Spleen (tissue), 11 donors: ENCODE measurements around the gene RHOBTB3. TPM values are rescaled to one million over a fixed set of nuclear protein-coding genes. Genes with fewer than 3 reads are reported as not detected.
A peak's percentile ranks its signal among the peaks of the same experiment; 100 is the strongest.

Experiments
- DNase-seq: peaks from one replicate; pipeline ENCODE4 v3.0.0-alpha.2; 2020
- H3K27ac ChIP-seq, 8 donors: fragments of 200-600 bp; sonication (generic) in 7 of 8; 1 replicate in 4 of 8; 2 replicates in 4 of 8; pipeline versions ENCODE4 v1.5.0 to v1.8.0; 2016 to 2021; ENCODE audit warnings: inconsistent platforms in 4 of 8, mild to moderate bottlenecking in 4 of 8, moderate library complexity in 1 of 8
- H3K27me3 ChIP-seq, 7 donors: fragments of 200-600 bp; sonication (generic) in 6 of 7; replicated peaks in 1 of 7; 1 replicate in 4 of 7; 2 replicates in 3 of 7; pipeline versions ENCODE4 v1.5.0 to v1.8.0; 2016 to 2021; ENCODE audit warnings: inconsistent platforms in 3 of 7, mild to moderate bottlenecking in 1 of 7
- H3K36me3 ChIP-seq, 6 donors: fragments of 200-600 bp; sonication (generic) in 5 of 6; 1 replicate in 4 of 6; 2 replicates in 2 of 6; pipeline versions ENCODE4 v1.5.0 to v1.8.0; 2016 to 2021; ENCODE audit warnings: inconsistent platforms in 2 of 6
- H3K4me1 ChIP-seq, 6 donors: fragments of 200-600 bp; sonication (generic) in 5 of 6; 1 replicate in 3 of 6; 2 replicates in 3 of 6; pipeline versions ENCODE4 v1.5.0 to v1.8.0; 2016 to 2021; ENCODE audit warnings: inconsistent platforms in 3 of 6
- H3K4me3 ChIP-seq, 8 donors: fragments of 200-600 bp; sonication (generic) in 7 of 8; 1 replicate in 4 of 8; 2 replicates in 4 of 8; pipeline versions ENCODE4 v1.5.0 to v1.8.0; 2016 to 2021; ENCODE audit warnings: inconsistent platforms in 4 of 8, mild to moderate bottlenecking in 4 of 8, moderate library complexity in 2 of 8
- H3K9me3 ChIP-seq, 8 donors: fragments of 200-600 bp; sonication (generic) in 7 of 8; 1 replicate in 4 of 8; 2 replicates in 4 of 8; pipeline versions ENCODE4 v1.5.0 to v1.8.0; 2016 to 2021; ENCODE audit warnings: inconsistent platforms in 4 of 8
- CTCF ChIP-seq, 11 experiments: fragments of 200-600 bp in 7 of 11; fragments of 450-650 bp in 4 of 11; sonication (generic) in 4 of 11; IDR thresholded peaks in 8 of 11; conservative IDR thresholded peaks in 3 of 11; 1 replicate in 7 of 11; 2 replicates in 4 of 11; pipeline versions ENCODE4 v1.4.0 to v1.8.0; 2016 to 2021; ENCODE audit warnings: antibody characterized with exemption in 11 of 11, inconsistent platforms in 4 of 11, mild to moderate bottlenecking in 1 of 11
- POLR2A ChIP-seq, 3 donors: fragments of 450-650 bp; IDR thresholded peaks; one replicate each; pipeline ENCODE4 v1.5.1; 2017; ENCODE audit warnings: antibody characterized with exemption in 3 of 3, mild to moderate bottlenecking in 1 of 3
- POLR2AphosphoS5 ChIP-seq, 3 donors: sonication (generic); formaldehyde crosslinking; IDR thresholded peaks; one replicate each; pipeline ENCODE4 v1.5.1; 2017; ENCODE audit warnings: antibody characterized with exemption in 3 of 3
- WGBS, 5 donors: extraction: QIAGEN DNeasy Blood & Tissue Kit in 3 of 5; methylation state at CpG; one replicate each; pipeline versions ENCODE4 v1.1.5 to v1.1.7; 2013 to 2018; 5-methylcytosine and 5-hydroxymethylcytosine counted together
- intact Hi-C: fragments of 100-400 bp; cut with DNase I; formaldehyde crosslinking; loops from one replicate; pipeline ENCODE4 v1.15.0; 2023; ENCODE audit warnings: low total_unique reads
- polyA plus RNA-seq, 3 donors: library from polyadenylated mRNA; stranded (reverse); fragments of 200-250 nt; gene quantifications; one replicate each; pipeline ENCODE4 v1.2.1, GENCODE V29; 2013
- total RNA-seq, 7 donors: library from RNA; depleted of rRNA in 3 of 7; stranded (reverse); fragments of >200 nt in 3 of 7; fragmentation: NEBNext Ultra II Directional in 4 of 7; extraction: Animal tissue kit (Norgen Biotek cat#: 25700) in 4 of 7; gene quantifications; one replicate each; pipeline versions ENCODE4 v1.1.0 to v1.2.1, GENCODE V29; 2016 to 2021
- donor health status: healthy with polysubstance abuse.
- donor health status: DM: no; HTN: no; CAD: no; lungs with moderate emphysema.
- donor health status: DM: no; HTN: no; CAD: no.
- donor health status: Bipolar disorder and iron deficiency.
- donor health status: healthy.
- donor health status: DM: no; HTN: no; CAD: no.
- donor health status: DM: yes; HTN: yes; CAD: no.

Gene RHOBTB3
- total and polyA plus RNA-seq, 10 donors: 4.5 to 71.1 (median 38.4) TPM

GRCh38 chr5:95781101-95781583, 50.0 kb downstream of the RHOBTB3 start:
- Histone ChIP-seq H3K27ac (peak overlapping the region in 5 of 8 donors; percentile 26 to 59 (median 49)), H3K27me3 (no peaks in the 10 kb centered on the region), H3K36me3 (peaks cover 0 to 21% (median 0%) of the 10 kb centered on the region in 6 donors), H3K4me3 (no peak overlapping the region), H3K4me1 (peaks cover 4 to 34% (median 16%) of the 10 kb centered on the region in 6 donors), H3K9me3 (no peaks in the 10 kb centered on the region)
- TF ChIP-seq POLR2AphosphoS5 (IDR thresholded peaks at IDR 0.05): peak in 1 of 3 donors; percentile 25
- TF ChIP-seq CTCF (IDR thresholded peaks at IDR 0.05 in 8 of 11, conservative IDR thresholded peaks at IDR 0.05 in 3 of 11): peak; percentile 77 to 92 (median 89)
- no peak for TF ChIP-seq POLR2A (IDR thresholded peaks at IDR 0.05)
- WGBS, 5 donors: 30 to 38% (median 36%) methylated on average over 4 of the region's 4 CpGs
- peak; percentile 92 for DNase-seq
- intact Hi-C loops: no loop called here

- H3K9me3 ChIP-seq: no peaks in the 10 kb centered on the region
- H3K4me1 ChIP-seq: peaks cover 4 to 34% (median 16%) of the 10 kb centered on the region in 6 donors
- no peak overlapping the region for H3K27ac ChIP-seq
- H3K4me3 ChIP-seq: no peak overlapping the region
- 89 to 98% (median 90%) methylated on average over 3 to 4 of the region's 4 CpGs for WGBS, 5 donors
- intact Hi-C loops: loop anchor here (2.0 kb wide), 1 partner anchor 65 kb away; no protein-coding TSS in a partner anchor
- H3K36me3 ChIP-seq: peaks cover 0 to 21% (median 2%) of the 10 kb centered on the region in 6 donors
- TF ChIP-seq POLR2A (IDR thresholded peaks at IDR 0.05) (no peak), POLR2AphosphoS5 (IDR thresholded peaks at IDR 0.05) (no peak), CTCF (IDR thresholded peaks at IDR 0.05 in 8 of 11, conservative IDR thresholded peaks at IDR 0.05 in 3 of 11) (no peak)
- H3K27me3 ChIP-seq: no peaks in the 10 kb centered on the region
- no peak for DNase-seq
These were observed 51.0 kb downstream of the RHOBTB3 start for GRCh38 chr5:95782181-95782580.

GRCh38 chr5:95783661-95784060, 52.5 kb downstream of the RHOBTB3 start:
- 93 to 97% (median 96%) methylated on average over 3 of the region's 3 CpGs for WGBS, 5 donors
- H3K4me1 ChIP-seq: peaks cover 4 to 35% (median 16%) of the 10 kb centered on the region in 6 donors
- intact Hi-C loops: loop anchor here (2.0 kb wide), 1 partner anchor 63 kb away; no protein-coding TSS in a partner anchor
- H3K27me3 ChIP-seq: no peaks in the 10 kb centered on the region
- no peaks in the 10 kb centered on the region for H3K9me3 ChIP-seq
- no peak for DNase-seq
- H3K4me3 ChIP-seq: no peak overlapping the region
- peaks cover 0 to 33% (median 2%) of the 10 kb centered on the region in 6 donors for H3K36me3 ChIP-seq
- H3K27ac ChIP-seq: no peak overlapping the region
- no peak for TF ChIP-seq CTCF (IDR thresholded peaks at IDR 0.05 in 8 of 11, conservative IDR thresholded peaks at IDR 0.05 in 3 of 11)
- no peak for TF ChIP-seq POLR2A (IDR thresholded peaks at IDR 0.05)
- no peak for TF ChIP-seq POLR2AphosphoS5 (IDR thresholded peaks at IDR 0.05)

GRCh38 chr5:95784514-95785302, 53.6 kb downstream of the RHOBTB3 start:
- Histone ChIP-seq H3K4me1 (peaks cover 0 to 27% (median 11%) of the 10 kb centered on the region in 6 donors), H3K4me3 (no peak overlapping the region), H3K36me3 (peaks cover 0 to 42% (median 2%) of the 10 kb centered on the region in 6 donors), H3K27ac (no peak overlapping the region), H3K9me3 (no peaks in the 10 kb centered on the region), H3K27me3 (no peaks in the 10 kb centered on the region)
- TF ChIP-seq POLR2AphosphoS5 (IDR thresholded peaks at IDR 0.05): no peak
- TF ChIP-seq CTCF (IDR thresholded peaks at IDR 0.05 in 8 of 11, conservative IDR thresholded peaks at IDR 0.05 in 3 of 11): no peak
- no peak for TF ChIP-seq POLR2A (IDR thresholded peaks at IDR 0.05)
- DNase-seq: no peak
- WGBS, 5 donors: 90 to 96% (median 95%) methylated on average over 9 of the region's 9 CpGs
- intact Hi-C loops: no loop called here
